H54 (cell line): Measurements from ENCODE around the gene TBX15.

Source experiments
- DNase-seq: peaks from one replicate; pipeline ENCODE4 v3.0.0; 2011; ENCODE audit warnings: low spot score, mixed read lengths; ENCODE audit not compliant: insufficient read length
- FAIRE-seq: peaks from 3 replicates; lab custom pipeline; 2011; peaks lifted over from hg19 to GRCh38; lab: Jason Lieb, UNC
- POLR2A ChIP-seq: IDR thresholded peaks from 2 replicates; pipeline ENCODE4 v1.6.1; 2011; ENCODE audit warnings: low read depth, mild to moderate bottlenecking, low read length

Gene TBX15

GRCh38 chr1:119006406-119007279 is 18.5 kb upstream of the TBX15 start:
- DNase-seq (no peak), FAIRE-seq (no peak)
- TF ChIP-seq POLR2A = no peak

- TF ChIP-seq POLR2A = no peak
- DNase-seq (no peak), FAIRE-seq (no peak)
Observed at GRCh38 chr1:119005724-119006405, 17.7 kb upstream of the TBX15 start.

GRCh38 chr1:119004781-119005180 is 16.6 kb upstream of the TBX15 start:
- DNase-seq (no peak), FAIRE-seq (no peak)
- TF ChIP-seq POLR2A = no peak

GRCh38 chr1:119004129-119004527 is 16.0 kb upstream of the TBX15 start:
- no peak for DNase-seq
- no peak for FAIRE-seq
- TF ChIP-seq POLR2A = no peak

GRCh38 chr1:119003413-119004128 is 15.4 kb upstream of the TBX15 start:
- FAIRE-seq = no peak
- DNase-seq = no peak
- TF ChIP-seq POLR2A = no peak

- no peak for FAIRE-seq
- peak; percentile 79 for DNase-seq
- TF ChIP-seq POLR2A = no peak
Observed at GRCh38 chr1:119002028-119002686, 14.0 kb upstream of the TBX15 start.

GRCh38 chr1:119001181-119002027 is 13.3 kb upstream of the TBX15 start:
- DNase-seq (no peak), FAIRE-seq (no peak)
- no peak for TF ChIP-seq POLR2A

GRCh38 chr1:119000371-119001180 is 12.4 kb upstream of the TBX15 start:
- no peak for TF ChIP-seq POLR2A
- DNase-seq (no peak), FAIRE-seq (no peak)

GRCh38 chr1:118999348-119000071 is 11.4 kb upstream of the TBX15 start:
- FAIRE-seq (no peak), DNase-seq (no peak)
- TF ChIP-seq POLR2A = no peak

GRCh38 chr1:118998171-118998570 is 10.0 kb upstream of the TBX15 start:
- no peak for DNase-seq
- FAIRE-seq = no peak
- TF ChIP-seq POLR2A = no peak

- no peak for FAIRE-seq
Observed at GRCh38 chr1:118997225-118997624, 9.1 kb upstream of the TBX15 start.

More at GRCh38 chr1:118997225-118997624, 9.1 kb upstream of the TBX15 start:
- no peak for DNase-seq
- TF ChIP-seq POLR2A = no peak
